GM18909 (cell line): ENCODE results near the gene FST.

Experiments used
- ATAC-seq: cut with Tn5 transposase; IDR thresholded peaks from one replicate; pipeline ENCODE4 v1.9.1; 2021; ENCODE audit warnings: mild to moderate bottlenecking; ENCODE audit not compliant: unreplicated experiment, poor library complexity

Gene FST

GRCh38 chr5:53508125-53508524, 27.7 kb downstream of the FST start:
- no peak for ATAC-seq

DNA sequence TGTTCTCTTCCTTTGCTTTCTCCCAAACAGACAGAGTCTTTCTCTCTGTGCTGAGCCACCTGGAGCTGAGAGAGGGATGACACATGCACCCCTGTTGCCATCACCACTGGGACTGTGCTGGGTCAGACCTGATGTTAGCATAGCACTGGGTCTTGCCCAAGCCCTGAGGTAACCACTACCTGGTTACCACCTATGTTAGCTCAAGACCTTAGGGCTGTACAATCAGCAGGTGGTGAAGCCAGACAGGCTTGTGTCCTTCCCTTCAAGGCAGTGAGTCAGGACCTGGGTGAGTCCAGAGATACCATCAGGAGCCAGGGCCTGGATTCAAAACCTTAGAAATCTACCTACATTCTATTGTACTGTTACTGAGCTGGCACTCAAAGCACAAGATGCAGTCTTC, 32.1 kb downstream of the FST start:
- ATAC-seq, result no peak

GRCh38 chr5:53515988-53516387, 35.6 kb downstream of the FST start:
- ATAC-seq, result no peak

- ATAC-seq, result no peak
Observed at GRCh38 chr5:53520813-53521212, 40.4 kb downstream of the FST start.
